Fibroblast of lung (primary cell): ENCODE data around the gene CCL19. TPM values are rescaled to one million over a fixed set of nuclear protein-coding genes. Genes with fewer than 3 reads are reported as not detected.

Experiments used
- DNase-seq, 2 donors: peaks; one replicate each; pipeline versions ENCODE4 v3.0.0 to v3.0.0-alpha.2; 2010; ENCODE audit warnings: low read depth in 2 of 2
- H2AFZ ChIP-seq: 2 replicates; pipeline ENCODE4 v1.5.1; 2012; ENCODE audit warnings: low read length, control low read depth, inconsistent platforms
- H3K27ac ChIP-seq: 2 replicates; pipeline ENCODE4 v1.5.1; 2011; ENCODE audit warnings: low read length, control low read depth; ENCODE audit not compliant: insufficient read depth
- H3K27me3 ChIP-seq: 2 replicates; pipeline ENCODE4 v1.5.1; 2011; ENCODE audit warnings: mild to moderate bottlenecking, low read length; ENCODE audit not compliant: control insufficient read depth, insufficient read depth
- H3K36me3 ChIP-seq: 2 replicates; pipeline ENCODE4 v1.5.1; 2011; ENCODE audit warnings: low read length; ENCODE audit not compliant: control insufficient read depth, insufficient read depth
- H3K4me1 ChIP-seq: 2 replicates; pipeline ENCODE4 v1.5.1; 2011; ENCODE audit warnings: low read length; ENCODE audit not compliant: control insufficient read depth, insufficient read depth; ENCODE audit errors: extremely low read depth
- H3K4me2 ChIP-seq: 2 replicates; pipeline ENCODE4 v1.5.1; 2011; ENCODE audit warnings: low read length, control low read depth; ENCODE audit not compliant: insufficient read depth; ENCODE audit errors: extremely low read depth
- H3K4me3 ChIP-seq, 4 experiments: fragments of 200-600 bp in 1 of 4; sonication (generic) in 1 of 4; replicated peaks in 1 of 4; 2 replicates each; pipeline ENCODE4 v1.5.1; 2011 to 2016; ENCODE audit warnings: low read length in 4 of 4, low read depth in 3 of 4, mild to moderate bottlenecking in 3 of 4, control low read depth in 2 of 4, inconsistent platforms in 1 of 4, mixed read lengths in 1 of 4; ENCODE audit not compliant: insufficient read depth in 1 of 4; ENCODE audit errors: control extremely low read depth in 1 of 4
- H3K79me2 ChIP-seq: 2 replicates; pipeline ENCODE4 v1.5.1; 2012; ENCODE audit warnings: mild to moderate bottlenecking, low read length, inconsistent platforms; ENCODE audit not compliant: control insufficient read depth, insufficient read depth
- H3K9ac ChIP-seq: 2 replicates; pipeline ENCODE4 v1.5.1; 2011; ENCODE audit warnings: mild to moderate bottlenecking, low read length, control low read depth; ENCODE audit not compliant: insufficient read depth
- H3K9me3 ChIP-seq: 2 replicates; pipeline ENCODE4 v1.5.1; 2012; ENCODE audit warnings: low read depth, low read length; ENCODE audit not compliant: control insufficient read depth, insufficient read depth
- H4K20me1 ChIP-seq: 2 replicates; pipeline ENCODE4 v1.5.1; 2011; ENCODE audit warnings: low read length; ENCODE audit not compliant: control insufficient read depth, insufficient read depth; ENCODE audit errors: extremely low read depth
- EZH2 ChIP-seq: IDR thresholded peaks from 2 replicates; pipeline ENCODE4 v1.5.1; 2012; ENCODE audit warnings: low read length, control low read depth, mild to moderate bottlenecking; ENCODE audit errors: missing control alignments
- polyA plus RNA-seq, 2 donors: library from polyadenylated mRNA; depleted of rRNA in 1 of 2; stranded (reverse) in 1 of 2; unstranded in 1 of 2; fragments of >200 nt; gene quantifications; 2 replicates each; pipeline ENCODE4 v1.2.1, GENCODE V29; 2011 to 2012; ENCODE audit warnings: missing spikeins in 1 of 2
- total RNA-seq: library from RNA; depleted of rRNA; stranded (reverse); fragments of >200 nt; gene quantifications from 2 replicates; pipeline ENCODE4 v1.2.1, GENCODE V29; 2014
- TF ChIP-seq, protein P1 (sequence below), 2 donors: IDR thresholded peaks in 1 of 2; conservative IDR thresholded peaks in 1 of 2; 1 replicate in 1 of 2; 2 replicates in 1 of 2; pipeline ENCODE4 v1.5.1; 2011 to 2012; ENCODE audit warnings: low read length in 2 of 2, control low read depth in 1 of 2, inconsistent platforms in 1 of 2, low read depth in 1 of 2, mild to moderate bottlenecking in 1 of 2

Gene CCL19
- total and polyA plus RNA-seq, 2 donors (not counting 1 experiment from before 2014, with no cell fraction given): not detected

DNA sequence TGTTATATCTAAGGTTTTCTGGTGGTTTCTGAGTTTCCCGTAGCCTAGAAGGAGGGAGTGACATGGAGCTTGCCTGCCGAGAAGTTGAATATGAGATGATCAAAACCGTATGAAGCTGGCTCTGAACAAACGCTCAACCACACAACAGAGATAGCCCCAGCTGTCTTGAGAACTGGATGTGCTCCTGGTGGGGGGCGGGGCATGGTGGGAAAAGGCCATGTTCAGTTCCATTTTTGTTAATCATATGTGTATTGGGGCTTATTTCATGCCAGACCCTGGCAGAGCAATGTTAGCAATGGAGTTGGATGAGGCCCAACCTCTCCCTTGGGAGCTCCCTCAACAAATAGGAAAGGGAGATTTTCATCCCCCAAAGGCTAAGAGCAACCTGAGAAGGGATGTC is 4.8 kb downstream of the CCL19 start:
- Histone ChIP-seq H3K4me2 (no peak overlapping the region), H3K27me3 (no peaks in the 10 kb centered on the region), H3K36me3 (no peaks in the 10 kb centered on the region), H2AFZ (no peak overlapping the region), H3K9ac (no peak overlapping the region), H3K4me1 (no peaks in the 10 kb centered on the region), H3K9me3 (no peaks in the 10 kb centered on the region), H3K27ac (no peak overlapping the region), H4K20me1 (no peaks in the 10 kb centered on the region), H3K79me2 (no peaks in the 10 kb centered on the region), H3K4me3 (no peak overlapping the region)
- DNase-seq: no peak
- no peak for TF ChIP-seq EZH2
- TF ChIP-seq, protein P1, sequence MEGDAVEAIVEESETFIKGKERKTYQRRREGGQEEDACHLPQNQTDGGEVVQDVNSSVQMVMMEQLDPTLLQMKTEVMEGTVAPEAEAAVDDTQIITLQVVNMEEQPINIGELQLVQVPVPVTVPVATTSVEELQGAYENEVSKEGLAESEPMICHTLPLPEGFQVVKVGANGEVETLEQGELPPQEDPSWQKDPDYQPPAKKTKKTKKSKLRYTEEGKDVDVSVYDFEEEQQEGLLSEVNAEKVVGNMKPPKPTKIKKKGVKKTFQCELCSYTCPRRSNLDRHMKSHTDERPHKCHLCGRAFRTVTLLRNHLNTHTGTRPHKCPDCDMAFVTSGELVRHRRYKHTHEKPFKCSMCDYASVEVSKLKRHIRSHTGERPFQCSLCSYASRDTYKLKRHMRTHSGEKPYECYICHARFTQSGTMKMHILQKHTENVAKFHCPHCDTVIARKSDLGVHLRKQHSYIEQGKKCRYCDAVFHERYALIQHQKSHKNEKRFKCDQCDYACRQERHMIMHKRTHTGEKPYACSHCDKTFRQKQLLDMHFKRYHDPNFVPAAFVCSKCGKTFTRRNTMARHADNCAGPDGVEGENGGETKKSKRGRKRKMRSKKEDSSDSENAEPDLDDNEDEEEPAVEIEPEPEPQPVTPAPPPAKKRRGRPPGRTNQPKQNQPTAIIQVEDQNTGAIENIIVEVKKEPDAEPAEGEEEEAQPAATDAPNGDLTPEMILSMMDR (conservative IDR thresholded peaks at IDR 0.05 in 1 of 2, IDR thresholded peaks at IDR 0.05 in 1 of 2; ENCODE audit: low read depth in 1 of 2, low read length in 2 of 2): no peak

DNA sequence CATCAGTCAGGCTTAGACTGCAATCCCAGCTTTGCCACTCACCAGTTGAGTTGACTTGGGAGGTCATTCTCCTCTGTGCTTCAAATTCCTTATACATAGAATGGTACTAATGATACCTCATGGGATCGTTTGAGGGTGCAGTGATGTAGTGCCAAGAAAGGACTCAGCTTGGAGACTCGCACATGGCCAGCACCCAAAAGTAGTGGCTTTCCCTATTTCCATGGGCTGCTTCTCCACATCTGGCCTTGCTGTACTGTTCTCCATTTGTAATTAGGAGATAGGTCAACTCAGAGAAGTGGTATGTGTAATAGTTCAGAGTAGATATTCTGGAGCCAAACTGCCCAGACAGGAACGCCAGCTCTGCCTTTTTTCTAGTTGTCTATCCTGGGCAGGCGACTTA is 5.5 kb downstream of the CCL19 start:
- Histone ChIP-seq H3K36me3 (no peaks in the 10 kb centered on the region), H3K27me3 (no peaks in the 10 kb centered on the region), H4K20me1 (no peaks in the 10 kb centered on the region), H3K79me2 (no peaks in the 10 kb centered on the region), H3K4me2 (no peak overlapping the region), H3K9ac (no peak overlapping the region), H3K4me1 (no peaks in the 10 kb centered on the region), H3K27ac (no peak overlapping the region), H3K9me3 (no peaks in the 10 kb centered on the region), H2AFZ (no peak overlapping the region), H3K4me3 (no peak overlapping the region)
- no peak for TF ChIP-seq EZH2
- TF ChIP-seq, protein P1 (conservative IDR thresholded peaks at IDR 0.05 in 1 of 2, IDR thresholded peaks at IDR 0.05 in 1 of 2; ENCODE audit: low read depth in 1 of 2, low read length in 2 of 2): no peak
- DNase-seq: no peak

DNA sequence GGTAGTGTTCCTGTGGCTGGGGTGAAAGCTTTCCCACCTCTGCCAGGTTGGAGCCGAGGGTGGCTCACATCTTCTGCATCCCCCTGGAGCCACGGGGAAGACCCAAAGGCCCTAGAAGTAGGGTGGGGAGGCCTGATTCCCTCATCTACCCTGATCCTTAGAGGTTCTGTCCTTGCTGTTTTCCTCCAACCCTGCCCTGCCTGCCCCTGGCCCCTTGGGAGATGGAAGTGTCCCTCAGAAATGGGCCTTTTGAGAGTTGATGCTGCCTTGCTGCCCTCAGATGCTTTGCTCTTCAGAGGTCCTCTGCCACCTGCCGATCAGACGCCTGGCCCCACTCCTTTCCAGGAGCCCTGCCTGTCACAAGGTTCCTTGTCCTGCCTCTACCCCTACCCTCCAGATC is 6.3 kb downstream of the CCL19 start:
- TF ChIP-seq, protein P1 (conservative IDR thresholded peaks at IDR 0.05 in 1 of 2, IDR thresholded peaks at IDR 0.05 in 1 of 2; ENCODE audit: low read depth in 1 of 2, low read length in 2 of 2): no peak
- no peak for TF ChIP-seq EZH2
- Histone ChIP-seq H2AFZ (no peak overlapping the region), H4K20me1 (no peaks in the 10 kb centered on the region), H3K36me3 (no peaks in the 10 kb centered on the region), H3K4me2 (no peak overlapping the region), H3K9me3 (no peaks in the 10 kb centered on the region), H3K27me3 (no peaks in the 10 kb centered on the region), H3K9ac (no peak overlapping the region), H3K4me1 (no peaks in the 10 kb centered on the region), H3K27ac (no peak overlapping the region), H3K4me3 (no peak overlapping the region), H3K79me2 (no peaks in the 10 kb centered on the region)
- DNase-seq: no peak
